Measurements from ENCODE around the gene OR2A25. TPM values are rescaled to one million over a fixed set of nuclear protein-coding genes. Genes with fewer than 3 reads are reported as not detected.
"Not testable (repeated sequence)": the region's sequence is repeated elsewhere in the genome, so short reads cannot be mapped to it uniquely, and the experiment has no call there.

Gene OR2A25
- total and polyA plus RNA-seq, 5 donors = not detected

- DNase-seq (no peak), ATAC-seq (no peak)
- no peak overlapping the region for H3K4me3 ChIP-seq (ENCODE audit: low read length)
- intact Hi-C loops (cut with DNase I) = no loop called here
- no peaks in the 10 kb centered on the region for H3K27me3 ChIP-seq (ENCODE audit: control insufficient read depth, insufficient read depth)
- no peaks in the 10 kb centered on the region for H3K4me1 ChIP-seq (ENCODE audit: control insufficient read depth, insufficient read depth, low read length)
- no peaks in the 10 kb centered on the region for H3K9me3 ChIP-seq (ENCODE audit: control insufficient read depth, low read length)
- H3K27ac ChIP-seq (ENCODE audit: low read length) = no peak overlapping the region
These were observed 34.2 kb upstream of the OR2A25 start for GRCh38 chr7:144035385-144035784.

GRCh38 chr7:144036302-144036885 lies 33.2 kb upstream of the OR2A25 start:
- intact Hi-C loops (cut with DNase I) = no loop called here
- DNase-seq = no peak
- no peak overlapping the region for H3K4me3 ChIP-seq (ENCODE audit: low read length)
- H3K4me1 ChIP-seq (ENCODE audit: control insufficient read depth, insufficient read depth, low read length) = no peaks in the 10 kb centered on the region
- no peaks in the 10 kb centered on the region for H3K9me3 ChIP-seq (ENCODE audit: control insufficient read depth, low read length)
- 84% methylated on average over 1 of the region's 1 CpG for WGBS
- ATAC-seq = no peak
- H3K27ac ChIP-seq (ENCODE audit: low read length) = no peak overlapping the region
- no peaks in the 10 kb centered on the region for H3K27me3 ChIP-seq (ENCODE audit: control insufficient read depth, insufficient read depth)

- 43% methylated on average over 1 of the region's 1 CpG for WGBS
- H3K4me1 ChIP-seq (ENCODE audit: control insufficient read depth, insufficient read depth, low read length) = no peaks in the 10 kb centered on the region
- intact Hi-C loops (cut with DNase I) = no loop called here
- no peak for DNase-seq
- no peaks in the 10 kb centered on the region for H3K9me3 ChIP-seq (ENCODE audit: control insufficient read depth, low read length)
- no peak for ATAC-seq
- H3K27ac ChIP-seq (ENCODE audit: low read length) = no peak overlapping the region
- no peaks in the 10 kb centered on the region for H3K27me3 ChIP-seq (ENCODE audit: control insufficient read depth, insufficient read depth)
- H3K4me3 ChIP-seq (ENCODE audit: low read length) = no peak overlapping the region
These were observed 32.1 kb upstream of the OR2A25 start for GRCh38 chr7:144037414-144038035.

- WGBS = 66% methylated on average over 4 of the region's 4 CpGs
- H3K27ac ChIP-seq (ENCODE audit: low read length) = no peak overlapping the region
- intact Hi-C loops (cut with DNase I) = no loop called here
These were observed 30.7 kb upstream of the OR2A25 start for GRCh38 chr7:144038887-144039286.

GRCh38 chr7:144048648-144049047 lies 21.0 kb upstream of the OR2A25 start, which contains the start of gene OR2A5:
TSS of gene OR2A5 (plus strand) at chr7:144048948. CDS start at chr7:144050402, 1,454 bp downstream.
- H3K4me1 ChIP-seq (ENCODE audit: control insufficient read depth, insufficient read depth, low read length) = no peaks in the 10 kb centered on the region
- ATAC-seq (no peak), DNase-seq (no peak)
- no peaks in the 10 kb centered on the region for H3K27me3 ChIP-seq (ENCODE audit: control insufficient read depth, insufficient read depth)
- no peaks in the 10 kb centered on the region for H3K9me3 ChIP-seq (ENCODE audit: control insufficient read depth, low read length)
- 62% methylated on average over 1 of the region's 1 CpG for WGBS
- H3K27ac ChIP-seq (ENCODE audit: low read length) = no peak within 1 kb of the TSS
- intact Hi-C loops (cut with DNase I) = no loop called here
- no peak within 1 kb of the TSS for H3K4me3 ChIP-seq (ENCODE audit: low read length)

More at GRCh38 chr7:144038887-144039286, 30.7 kb upstream of the OR2A25 start:
- H3K4me3 ChIP-seq (ENCODE audit: low read length) = no peak overlapping the region
- DNase-seq (no peak), ATAC-seq (no peak)
- H3K4me1 ChIP-seq (ENCODE audit: control insufficient read depth, insufficient read depth, low read length) = no peaks in the 10 kb centered on the region
- H3K9me3 ChIP-seq (ENCODE audit: control insufficient read depth, low read length) = no peaks in the 10 kb centered on the region
- no peaks in the 10 kb centered on the region for H3K27me3 ChIP-seq (ENCODE audit: control insufficient read depth, insufficient read depth)

GRCh38 chr7:144049491-144049890 lies 20.1 kb upstream of the OR2A25 start:
- Histone ChIP-seq H3K27ac (ENCODE audit: low read length) (no peak overlapping the region), H3K4me3 (ENCODE audit: low read length) (no peak overlapping the region), H3K9me3 (ENCODE audit: control insufficient read depth, low read length) (no peaks in the 10 kb centered on the region), H3K4me1 (ENCODE audit: control insufficient read depth, insufficient read depth, low read length) (no peaks in the 10 kb centered on the region), H3K27me3 (ENCODE audit: control insufficient read depth, insufficient read depth) (no peaks in the 10 kb centered on the region)
- WGBS = 54% methylated on average over 2 of the region's 2 CpGs
- ATAC-seq (no peak), DNase-seq (no peak)
- intact Hi-C loops (cut with DNase I) = no loop called here

GRCh38 chr7:144050093-144050492 lies 19.5 kb upstream of the OR2A25 start:
- H3K27me3 ChIP-seq (ENCODE audit: control insufficient read depth, insufficient read depth) = no peaks in the 10 kb centered on the region
- ATAC-seq = no peak
- H3K9me3 ChIP-seq (ENCODE audit: control insufficient read depth, low read length) = no peaks in the 10 kb centered on the region
- H3K4me1 ChIP-seq (ENCODE audit: control insufficient read depth, insufficient read depth, low read length) = no peaks in the 10 kb centered on the region
- intact Hi-C loops (cut with DNase I) = no loop called here
- WGBS = 78% methylated on average over 3 of the region's 3 CpGs
- no peak overlapping the region for H3K27ac ChIP-seq (ENCODE audit: low read length)
- no peak for DNase-seq
- H3K4me3 ChIP-seq (ENCODE audit: low read length) = no peak overlapping the region

- H3K4me1 ChIP-seq (ENCODE audit: control insufficient read depth, insufficient read depth, low read length); H3K9me3 ChIP-seq (ENCODE audit: control insufficient read depth, low read length); ATAC-seq; H3K27ac ChIP-seq (ENCODE audit: low read length); DNase-seq; H3K27me3 ChIP-seq (ENCODE audit: control insufficient read depth, insufficient read depth); intact Hi-C loops (cut with DNase I); H3K4me3 ChIP-seq (ENCODE audit: low read length): not testable (repeated sequence)
- WGBS = 88% methylated on average over 8 of the region's 8 CpGs
These were observed 18.7 kb upstream of the OR2A25 start for GRCh38 chr7:144050884-144051283.

GRCh38 chr7:144057954-144058353 lies 11.7 kb upstream of the OR2A25 start:
- intact Hi-C loops (cut with DNase I) = no loop called here
- no peak for ATAC-seq
- no peaks in the 10 kb centered on the region for H3K4me1 ChIP-seq (ENCODE audit: control insufficient read depth, insufficient read depth, low read length)
- H3K9me3 ChIP-seq (ENCODE audit: control insufficient read depth, low read length) = no peaks in the 10 kb centered on the region
- no peak for DNase-seq
- no peaks in the 10 kb centered on the region for H3K27me3 ChIP-seq (ENCODE audit: control insufficient read depth, insufficient read depth)
- H3K4me3 ChIP-seq (ENCODE audit: low read length) = no peak overlapping the region
- 75% methylated on average over 3 of the region's 3 CpGs for WGBS
- no peak overlapping the region for H3K27ac ChIP-seq (ENCODE audit: low read length)

GRCh38 chr7:144063710-144064109 lies 5.9 kb upstream of the OR2A25 start:
- Histone ChIP-seq H3K9me3 (ENCODE audit: control insufficient read depth, low read length) (no peaks in the 10 kb centered on the region), H3K27me3 (ENCODE audit: control insufficient read depth, insufficient read depth) (no peaks in the 10 kb centered on the region), H3K4me1 (ENCODE audit: control insufficient read depth, insufficient read depth, low read length) (no peaks in the 10 kb centered on the region), H3K27ac (ENCODE audit: low read length) (no peak overlapping the region), H3K4me3 (ENCODE audit: low read length) (no peak overlapping the region)
- DNase-seq (peak in 1 of 3 donors; percentile 0), ATAC-seq (no peak)
- intact Hi-C loops (cut with DNase I) = no loop called here
- WGBS = 42% methylated on average over 3 of the region's 3 CpGs

- H3K4me3 ChIP-seq (ENCODE audit: low read length) = no peak overlapping the region
These were observed 342 bp downstream of the OR2A25 start for GRCh38 chr7:144069953-144070352.

More at GRCh38 chr7:144069953-144070352, 342 bp downstream of the OR2A25 start:
- DNase-seq (no peak), ATAC-seq (no peak)
- no peaks in the 10 kb centered on the region for H3K9me3 ChIP-seq (ENCODE audit: control insufficient read depth, low read length)
- H3K27me3 ChIP-seq (ENCODE audit: control insufficient read depth, insufficient read depth) = no peaks in the 10 kb centered on the region
- no peak overlapping the region for H3K27ac ChIP-seq (ENCODE audit: low read length)
- intact Hi-C loops (cut with DNase I) = no loop called here
- WGBS = 38% methylated on average over 2 of the region's 2 CpGs
- H3K4me1 ChIP-seq (ENCODE audit: control insufficient read depth, insufficient read depth, low read length) = no peaks in the 10 kb centered on the region
